Smooth muscle cell (in vitro differentiated cells): ENCODE data around the gene ZBED5. TPM values are rescaled to one million over a fixed set of nuclear protein-coding genes. Genes with fewer than 3 reads are reported as not detected.
A peak's percentile ranks its signal among the peaks of the same experiment; 100 is the strongest.

Experiments
- DNase-seq: peaks from one replicate; lab custom pipeline; 2025; ENCODE audit not compliant: unreplicated experiment; lab: John Stamatoyannopoulos, UW
- H2AFZ ChIP-seq: fragments of 200-600 bp; sonication (generic); 2 replicates; pipeline ENCODE4 v1.6.0; 2016; ENCODE audit warnings: antibody characterized with exemption, low read depth, mild to moderate bottlenecking
- H3F3A ChIP-seq: fragments of 200-600 bp; sonication (generic); 2 replicates; pipeline ENCODE4 v1.6.0; 2017; ENCODE audit warnings: antibody characterized with exemption, low read depth
- H3K27ac ChIP-seq: fragments of 200-600 bp; sonication (generic); 2 replicates; pipeline ENCODE4 v1.5.1; 2016; ENCODE audit warnings: low read depth, mild to moderate bottlenecking
- H3K27me3 ChIP-seq: fragments of 200-600 bp; sonication (generic); 2 replicates; pipeline ENCODE4 v1.6.1; 2016; ENCODE audit warnings: low read depth, mild to moderate bottlenecking
- H3K36me3 ChIP-seq: fragments of 200-600 bp; sonication (generic); 2 replicates; pipeline ENCODE4 v1.5.1; 2016; ENCODE audit warnings: low read depth
- H3K4me1 ChIP-seq: fragments of 200-600 bp; sonication (generic); 2 replicates; pipeline ENCODE4 v1.5.1; 2016; ENCODE audit warnings: low read depth
- H3K4me2 ChIP-seq: fragments of 200-600 bp; sonication (generic); 2 replicates; pipeline ENCODE4 v1.6.0; 2016; ENCODE audit warnings: mild to moderate bottlenecking
- H3K4me3 ChIP-seq: fragments of 200-600 bp; sonication (generic); 2 replicates; pipeline ENCODE4 v1.5.1; 2016; ENCODE audit warnings: mild to moderate bottlenecking
- H3K79me2 ChIP-seq: fragments of 200-600 bp; sonication (generic); 2 replicates; pipeline ENCODE4 v1.6.0; 2016; ENCODE audit warnings: low read depth, mild to moderate bottlenecking
- H3K9ac ChIP-seq: fragments of 200-600 bp; sonication (generic); 2 replicates; pipeline ENCODE4 v1.6.0; 2016; ENCODE audit warnings: low read depth
- H3K9me3 ChIP-seq: fragments of 200-600 bp; sonication (generic); replicated peaks from 2 replicates; pipeline ENCODE4 v1.5.1; 2016; ENCODE audit warnings: low read depth
- H4K20me1 ChIP-seq: fragments of 200-600 bp; sonication (generic); 2 replicates; pipeline ENCODE4 v1.6.0; 2016; ENCODE audit warnings: low read depth
- WGBS: methylation state at CpG from one replicate; pipeline ENCODE4 v1.1.7; 2016; ENCODE audit warnings: low lambda C conversion rate; 5-methylcytosine and 5-hydroxymethylcytosine counted together
- polyA plus RNA-seq: library from polyadenylated mRNA; unstranded; fragments of >200 nt; fragmentation: Nextera tagmentation; extraction: Ambion mirVana; gene quantifications from 2 replicates; pipeline ENCODE4 v1.2.1, GENCODE V29; 2016
- total RNA-seq: library from RNA; depleted of rRNA; stranded (reverse); fragments of >200 nt; gene quantifications from 2 replicates; pipeline ENCODE4 v1.2.3, GENCODE V29; 2014
- TF ChIP-seq, protein P1 (sequence below): fragments of 200-600 bp; sonication (generic); IDR thresholded peaks from 2 replicates; pipeline ENCODE4 v1.5.1; 2017; ENCODE audit warnings: borderline replicate concordance, mild to moderate bottlenecking, antibody characterized with exemption; ENCODE audit not compliant: insufficient read depth, poor library complexity, severe bottlenecking

ZBED5 gene
- total and polyA plus RNA-seq, 2 experiments from 2014 or later = 22.6 to 30.6 TPM

DNA sequence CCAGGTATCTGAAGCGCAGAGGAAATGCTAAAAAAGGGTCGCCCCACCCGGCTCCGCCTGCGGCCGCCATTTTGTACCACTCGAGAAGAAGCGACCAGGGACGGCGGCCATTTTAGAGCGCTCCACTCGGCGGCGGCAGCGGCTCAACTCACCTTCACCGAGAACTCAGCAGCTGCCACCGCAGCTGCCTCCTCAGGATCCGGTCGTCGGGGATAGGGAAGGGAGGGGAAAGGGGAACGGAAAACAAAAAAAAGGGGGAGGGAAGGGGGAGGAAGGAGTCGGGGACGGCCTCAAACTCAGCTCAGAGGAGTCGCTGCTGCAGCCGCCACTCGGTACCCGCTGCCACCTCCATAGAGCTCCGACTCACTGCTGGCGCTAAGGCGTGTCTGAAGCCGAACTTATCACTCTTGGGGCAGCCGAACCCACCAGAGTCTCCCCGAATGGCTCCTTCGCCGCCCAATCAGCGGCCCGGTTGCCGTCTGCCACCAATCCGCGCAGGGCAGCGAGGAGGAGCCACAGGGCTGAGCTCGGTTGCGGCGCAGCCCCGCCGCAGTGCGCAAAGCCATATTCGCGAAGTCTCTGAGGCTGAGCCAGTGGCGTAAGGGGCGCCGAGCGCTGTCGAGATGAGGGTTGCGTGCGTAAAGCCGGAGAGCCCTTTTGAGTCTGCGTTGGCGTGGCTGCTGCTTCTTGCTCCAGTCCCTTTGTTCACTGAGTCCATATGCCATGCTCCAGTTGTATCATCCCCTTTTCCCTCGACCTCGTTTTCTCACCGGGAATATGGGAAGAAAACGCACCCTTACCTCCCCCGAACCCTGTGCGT, 49.1 kb downstream of the ZBED5 start, which contains the start of gene EIF4G2:
TSS of gene EIF4G2 (minus strand) at position 374 of the 820 bp plus-strand sequence.
- peaks cover 47% of the 10 kb centered on the region for H3K79me2 ChIP-seq
- H3K36me3 ChIP-seq = peaks cover 28% of the 10 kb centered on the region
- H3K27ac ChIP-seq = peak within 1 kb of the TSS; percentile 99
- TF ChIP-seq, protein P1, sequence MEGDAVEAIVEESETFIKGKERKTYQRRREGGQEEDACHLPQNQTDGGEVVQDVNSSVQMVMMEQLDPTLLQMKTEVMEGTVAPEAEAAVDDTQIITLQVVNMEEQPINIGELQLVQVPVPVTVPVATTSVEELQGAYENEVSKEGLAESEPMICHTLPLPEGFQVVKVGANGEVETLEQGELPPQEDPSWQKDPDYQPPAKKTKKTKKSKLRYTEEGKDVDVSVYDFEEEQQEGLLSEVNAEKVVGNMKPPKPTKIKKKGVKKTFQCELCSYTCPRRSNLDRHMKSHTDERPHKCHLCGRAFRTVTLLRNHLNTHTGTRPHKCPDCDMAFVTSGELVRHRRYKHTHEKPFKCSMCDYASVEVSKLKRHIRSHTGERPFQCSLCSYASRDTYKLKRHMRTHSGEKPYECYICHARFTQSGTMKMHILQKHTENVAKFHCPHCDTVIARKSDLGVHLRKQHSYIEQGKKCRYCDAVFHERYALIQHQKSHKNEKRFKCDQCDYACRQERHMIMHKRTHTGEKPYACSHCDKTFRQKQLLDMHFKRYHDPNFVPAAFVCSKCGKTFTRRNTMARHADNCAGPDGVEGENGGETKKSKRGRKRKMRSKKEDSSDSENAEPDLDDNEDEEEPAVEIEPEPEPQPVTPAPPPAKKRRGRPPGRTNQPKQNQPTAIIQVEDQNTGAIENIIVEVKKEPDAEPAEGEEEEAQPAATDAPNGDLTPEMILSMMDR = no peak
- H4K20me1 ChIP-seq = peaks cover 46% of the 10 kb centered on the region
- H3K4me2 ChIP-seq = peak within 1 kb of the TSS; percentile 92
- no peaks in the 10 kb centered on the region for H3K9me3 ChIP-seq
- H3F3A ChIP-seq = peaks cover 22% of the 10 kb centered on the region
- DNase-seq = peak; percentile 90
- peak within 1 kb of the TSS; percentile 100 for H3K9ac ChIP-seq
- WGBS = under 1% methylated on average over 60 of the region's 65 CpGs
- H2AFZ ChIP-seq = peak within 1 kb of the TSS; percentile 61
- H3K4me1 ChIP-seq = peaks cover 25% of the 10 kb centered on the region
- no peaks in the 10 kb centered on the region for H3K27me3 ChIP-seq
- H3K4me3 ChIP-seq = peak within 1 kb of the TSS; percentile 99

DNA sequence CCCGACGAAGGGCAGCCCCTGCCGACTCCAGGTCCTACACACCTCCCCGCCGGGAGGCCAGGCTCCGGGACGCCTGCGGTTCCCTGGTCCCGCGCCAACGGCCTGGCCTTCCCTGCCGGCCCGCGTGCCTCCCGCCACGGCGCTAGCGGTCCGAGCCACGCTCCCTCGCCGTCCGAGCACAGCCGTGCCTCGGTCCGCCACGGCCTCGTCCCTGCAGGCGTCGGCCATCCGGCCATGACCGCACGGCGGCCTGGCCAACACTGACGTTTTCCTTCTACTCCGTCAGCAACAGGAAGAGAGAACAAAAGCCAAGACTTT, 49.7 kb downstream of the ZBED5 start:
- Histone ChIP-seq H2AFZ (no peak overlapping the region), H4K20me1 (peaks cover 52% of the 10 kb centered on the region), H3K4me2 (peak overlapping the region; percentile 92), H3K27ac (peak overlapping the region; percentile 99), H3K9me3 (no peaks in the 10 kb centered on the region), H3F3A (peaks cover 27% of the 10 kb centered on the region), H3K36me3 (peaks cover 31% of the 10 kb centered on the region), H3K79me2 (peaks cover 52% of the 10 kb centered on the region), H3K9ac (peak overlapping the region; percentile 100), H3K4me3 (peak overlapping the region; percentile 99), H3K27me3 (no peaks in the 10 kb centered on the region), H3K4me1 (peaks cover 25% of the 10 kb centered on the region)
- 1% methylated on average over 33 of the region's 36 CpGs for WGBS
- TF ChIP-seq, protein P1 = no peak
- DNase-seq = no peak

DNA sequence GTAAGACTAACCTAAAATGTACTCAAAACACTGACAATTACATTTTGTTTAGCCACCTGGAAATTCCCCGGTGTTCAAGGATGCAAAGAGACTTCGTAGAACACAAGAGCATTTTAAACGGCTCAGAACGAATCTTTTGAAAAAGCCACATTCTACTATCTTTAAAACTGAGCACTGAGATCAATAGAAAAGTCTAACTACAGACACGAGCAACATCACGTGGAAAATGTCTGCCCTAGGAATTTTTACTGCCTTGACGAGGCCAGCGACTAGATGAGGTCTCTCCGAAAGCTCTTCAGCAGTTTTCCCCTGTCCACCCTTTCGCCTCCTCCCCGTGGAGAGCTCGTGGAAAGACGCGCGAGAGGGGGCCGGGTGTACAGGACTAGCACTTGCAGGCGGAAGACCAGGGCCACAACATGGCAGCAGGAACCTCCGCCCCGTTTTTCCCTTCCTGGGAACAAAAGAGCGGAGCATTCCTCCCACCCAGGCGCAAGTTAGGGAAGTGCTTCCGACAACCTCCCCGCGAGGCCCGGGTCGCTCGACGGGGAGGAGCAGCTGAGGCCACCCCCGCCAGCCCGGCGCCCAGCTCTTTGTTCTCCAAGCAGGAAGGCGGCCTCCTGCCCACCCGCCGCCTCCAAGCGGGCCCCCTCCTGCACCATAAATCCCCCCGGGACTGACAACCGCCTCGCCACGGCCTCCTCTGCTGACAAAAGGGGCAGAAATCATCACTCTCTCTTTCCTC, 50.2 kb downstream of the ZBED5 start:
- no peak for DNase-seq
- no peak overlapping the region for H2AFZ ChIP-seq

More for the DNA sequence above, 50.2 kb downstream of the ZBED5 start:
- Histone ChIP-seq H3K9ac (peak overlapping the region; percentile 100), H3K27me3 (no peaks in the 10 kb centered on the region), H4K20me1 (peaks cover 57% of the 10 kb centered on the region), H3F3A (peaks cover 31% of the 10 kb centered on the region), H3K4me1 (peaks cover 25% of the 10 kb centered on the region), H3K9me3 (no peaks in the 10 kb centered on the region), H3K27ac (peak overlapping the region; percentile 99), H3K36me3 (peaks cover 33% of the 10 kb centered on the region), H3K79me2 (peaks cover 54% of the 10 kb centered on the region), H3K4me2 (peak overlapping the region; percentile 92), H3K4me3 (peak overlapping the region; percentile 99)
- TF ChIP-seq, protein P1 = no peak
- WGBS = 2% methylated on average over 33 of the region's 39 CpGs
